DND-41 (cell line): ENCODE measurements around the gene ATG9B.

Source experiments
- ATAC-seq: fragments of 200-7000 bp; cut with Tn5 transposase; 3 replicates; pipeline ENCODE4 v1.9.1; 2021; ENCODE audit warnings: low read depth; ENCODE audit not compliant: insufficient read depth
- DNase-seq: peaks from one replicate; pipeline ENCODE4 v3.0.0-alpha.2; 2020
- H2AFZ ChIP-seq: 2 replicates; pipeline ENCODE4 v1.6.0; 2012; ENCODE audit warnings: low read depth, low read length
- H3K27ac ChIP-seq: 2 replicates; pipeline ENCODE4 v1.5.1; 2012; ENCODE audit warnings: low read length, inconsistent platforms
- H3K27me3 ChIP-seq: fragments of 200-600 bp; sonication (generic); 2 replicates; pipeline ENCODE4 v1.6.0; 2012; ENCODE audit warnings: low read length, mild to moderate bottlenecking, inconsistent platforms; ENCODE audit not compliant: insufficient read depth, poor library complexity
- H3K36me3 ChIP-seq: 2 replicates; pipeline ENCODE4 v1.5.1; 2012; ENCODE audit warnings: low read length, inconsistent platforms; ENCODE audit not compliant: insufficient read depth
- H3K4me1 ChIP-seq: 2 replicates; pipeline ENCODE4 v1.5.1; 2012; ENCODE audit warnings: mild to moderate bottlenecking, low read length; ENCODE audit not compliant: insufficient read depth
- H3K4me2 ChIP-seq: 2 replicates; pipeline ENCODE4 v1.6.0; 2012; ENCODE audit warnings: mild to moderate bottlenecking, moderate library complexity, low read length, inconsistent platforms; ENCODE audit not compliant: insufficient read depth
- H3K4me3 ChIP-seq, 2 experiments: fragments of 200-600 bp in 1 of 2; shearing (Covaris generic) in 1 of 2; 2 replicates each; pipeline ENCODE4 v1.5.1; 2012 to 2016; ENCODE audit warnings: inconsistent platforms in 2 of 2, low read length in 2 of 2, mild to moderate bottlenecking in 2 of 2, low read depth in 1 of 2, moderate library complexity in 1 of 2
- H3K79me2 ChIP-seq: 2 replicates; pipeline ENCODE4 v1.6.0; 2012; ENCODE audit warnings: low read length, inconsistent platforms; ENCODE audit not compliant: insufficient read depth
- H3K9ac ChIP-seq: 2 replicates; pipeline ENCODE4 v1.6.0; 2012; ENCODE audit warnings: low read depth, mild to moderate bottlenecking, inconsistent platforms, low read length, moderate library complexity
- H3K9me3 ChIP-seq: 2 replicates; pipeline ENCODE4 v1.5.1; 2012; ENCODE audit warnings: low read length, moderate library complexity, mild to moderate bottlenecking, inconsistent platforms; ENCODE audit not compliant: insufficient read depth, severe bottlenecking
- H4K20me1 ChIP-seq: 2 replicates; pipeline ENCODE4 v1.6.0; 2012; ENCODE audit warnings: low read length; ENCODE audit not compliant: insufficient read depth
- CTCF ChIP-seq: IDR thresholded peaks from 2 replicates; pipeline ENCODE4 v1.5.1; 2012; ENCODE audit warnings: borderline replicate concordance, low read length, moderate library complexity, mild to moderate bottlenecking; ENCODE audit not compliant: poor library complexity, severe bottlenecking; ENCODE audit errors: extremely low read depth
- EZH2 ChIP-seq: IDR thresholded peaks from 3 replicates; pipeline ENCODE4 v1.6.1; 2012; ENCODE audit warnings: borderline replicate concordance, low read depth, mild to moderate bottlenecking, moderate library complexity, low read length, inconsistent platforms; ENCODE audit not compliant: severe bottlenecking

ATG9B gene

GRCh38 chr7:151059367-151060112 is 35.2 kb upstream of the ATG9B start, which contains the start of gene SLC4A2:
Gene SLC4A2, plus strand, starts transcription at chr7:151059589. Its CDS starts 2,399 bp downstream, at chr7:151061988.
- Histone ChIP-seq H3K27ac (peak within 1 kb of the TSS; percentile 92), H3K79me2 (peaks cover 39% of the 10 kb centered on the region), H3K27me3 (no peaks in the 10 kb centered on the region), H4K20me1 (peaks cover 29% of the 10 kb centered on the region), H3K4me1 (peaks cover 55% of the 10 kb centered on the region), H3K36me3 (peaks cover 26% of the 10 kb centered on the region), H3K4me3 (peak within 1 kb of the TSS; percentile 84 to 85), H3K9ac (peak within 1 kb of the TSS; percentile 68), H3K4me2 (peak within 1 kb of the TSS; percentile 96), H2AFZ (peak within 1 kb of the TSS; percentile 92), H3K9me3 (no peaks in the 10 kb centered on the region)
- peak; percentile 82 for DNase-seq
- TF ChIP-seq CTCF, result peak; percentile 59
- no peak for TF ChIP-seq EZH2
- ATAC-seq, result peak; percentile 8

- peak overlapping the region; percentile 68 for H3K9ac ChIP-seq
- peaks cover 27% of the 10 kb centered on the region for H4K20me1 ChIP-seq
- peak overlapping the region; percentile 96 for H3K4me2 ChIP-seq
- H3K36me3 ChIP-seq, result peaks cover 20% of the 10 kb centered on the region
- ATAC-seq, result no peak
- H3K79me2 ChIP-seq, result peaks cover 39% of the 10 kb centered on the region
- H3K9me3 ChIP-seq, result no peaks in the 10 kb centered on the region
- peak overlapping the region; percentile 92 for H3K27ac ChIP-seq
- no peak for DNase-seq
- TF ChIP-seq EZH2 (no peak), CTCF (no peak)
- peak overlapping the region; percentile 84 to 85 for H3K4me3 ChIP-seq
- H3K27me3 ChIP-seq, result no peaks in the 10 kb centered on the region
- H2AFZ ChIP-seq, result peak overlapping the region; percentile 92
- H3K4me1 ChIP-seq, result peaks cover 55% of the 10 kb centered on the region
Observed at GRCh38 chr7:151058781-151059366, 34.6 kb upstream of the ATG9B start.

GRCh38 chr7:151057989-151058780 is 33.9 kb upstream of the ATG9B start:
- no peaks in the 10 kb centered on the region for H3K27me3 ChIP-seq

More at GRCh38 chr7:151057989-151058780, 33.9 kb upstream of the ATG9B start:
- peak overlapping the region; percentile 92 for H2AFZ ChIP-seq
- H3K9me3 ChIP-seq, result no peaks in the 10 kb centered on the region
- peak overlapping the region; percentile 84 to 85 for H3K4me3 ChIP-seq
- peak; percentile 90 for ATAC-seq
- peak overlapping the region; percentile 96 for H3K4me2 ChIP-seq
- H3K27ac ChIP-seq, result peak overlapping the region; percentile 92
- H4K20me1 ChIP-seq, result peaks cover 27% of the 10 kb centered on the region
- peak overlapping the region; percentile 68 for H3K9ac ChIP-seq
- peak; percentile 99 for DNase-seq
- H3K36me3 ChIP-seq, result peaks cover 15% of the 10 kb centered on the region
- peaks cover 37% of the 10 kb centered on the region for H3K79me2 ChIP-seq
- peaks cover 55% of the 10 kb centered on the region for H3K4me1 ChIP-seq
- TF ChIP-seq EZH2 (no peak), CTCF (no peak)
